ENCODE measurements around the gene COL9A1.

DNA sequence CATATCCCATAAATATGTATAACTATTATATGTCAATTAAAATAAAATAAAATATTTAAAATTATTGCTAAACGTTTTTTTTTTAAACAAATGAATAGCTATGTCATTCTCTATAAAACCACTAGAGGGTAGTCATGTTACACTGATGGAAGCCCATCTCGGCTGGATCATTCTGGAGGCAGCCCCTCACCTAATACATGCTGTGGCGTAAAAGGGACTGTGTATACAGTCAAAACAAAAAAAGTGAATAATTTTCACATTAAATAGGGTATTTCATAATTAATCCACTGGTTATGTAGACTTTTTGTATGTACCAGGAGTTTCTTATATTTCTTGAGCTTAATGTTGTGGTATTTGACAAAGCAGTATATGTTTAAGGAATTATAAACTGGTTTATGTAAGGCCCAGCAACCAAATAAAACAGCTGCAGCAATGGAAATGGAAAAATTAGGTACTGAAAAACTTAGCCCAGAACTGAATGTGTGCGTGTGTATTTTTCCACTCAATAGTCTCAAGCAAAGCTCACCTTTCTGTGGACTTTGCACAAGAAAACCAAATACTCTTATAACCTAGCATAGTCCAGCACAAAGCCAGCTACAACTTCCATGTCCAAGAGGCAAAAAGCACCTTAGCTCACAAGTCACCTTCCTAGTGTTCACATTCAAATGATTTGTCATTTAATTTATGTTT lies 81.7 kb downstream of the COL9A1 start:
- TF ChIP-seq, protein P1, sequence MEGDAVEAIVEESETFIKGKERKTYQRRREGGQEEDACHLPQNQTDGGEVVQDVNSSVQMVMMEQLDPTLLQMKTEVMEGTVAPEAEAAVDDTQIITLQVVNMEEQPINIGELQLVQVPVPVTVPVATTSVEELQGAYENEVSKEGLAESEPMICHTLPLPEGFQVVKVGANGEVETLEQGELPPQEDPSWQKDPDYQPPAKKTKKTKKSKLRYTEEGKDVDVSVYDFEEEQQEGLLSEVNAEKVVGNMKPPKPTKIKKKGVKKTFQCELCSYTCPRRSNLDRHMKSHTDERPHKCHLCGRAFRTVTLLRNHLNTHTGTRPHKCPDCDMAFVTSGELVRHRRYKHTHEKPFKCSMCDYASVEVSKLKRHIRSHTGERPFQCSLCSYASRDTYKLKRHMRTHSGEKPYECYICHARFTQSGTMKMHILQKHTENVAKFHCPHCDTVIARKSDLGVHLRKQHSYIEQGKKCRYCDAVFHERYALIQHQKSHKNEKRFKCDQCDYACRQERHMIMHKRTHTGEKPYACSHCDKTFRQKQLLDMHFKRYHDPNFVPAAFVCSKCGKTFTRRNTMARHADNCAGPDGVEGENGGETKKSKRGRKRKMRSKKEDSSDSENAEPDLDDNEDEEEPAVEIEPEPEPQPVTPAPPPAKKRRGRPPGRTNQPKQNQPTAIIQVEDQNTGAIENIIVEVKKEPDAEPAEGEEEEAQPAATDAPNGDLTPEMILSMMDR (IDR thresholded peaks at IDR 0.05; ENCODE audit: low read depth, low read length) = peak; percentile 47
- TF ChIP-seq, protein P2, sequence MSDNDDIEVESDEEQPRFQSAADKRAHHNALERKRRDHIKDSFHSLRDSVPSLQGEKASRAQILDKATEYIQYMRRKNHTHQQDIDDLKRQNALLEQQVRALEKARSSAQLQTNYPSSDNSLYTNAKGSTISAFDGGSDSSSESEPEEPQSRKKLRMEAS (IDR thresholded peaks at IDR 0.05; ENCODE audit: low read depth, low read length) = no peak

Data from NB4 (cell line).